NAMALWA (cell line): Measurements from ENCODE around the gene RFT1.

Experiments used
- DNase-seq: peaks from one replicate; pipeline ENCODE4 v3.0.0-alpha.2; 2015; ENCODE audit warnings: low spot score

RFT1 gene

DNA sequence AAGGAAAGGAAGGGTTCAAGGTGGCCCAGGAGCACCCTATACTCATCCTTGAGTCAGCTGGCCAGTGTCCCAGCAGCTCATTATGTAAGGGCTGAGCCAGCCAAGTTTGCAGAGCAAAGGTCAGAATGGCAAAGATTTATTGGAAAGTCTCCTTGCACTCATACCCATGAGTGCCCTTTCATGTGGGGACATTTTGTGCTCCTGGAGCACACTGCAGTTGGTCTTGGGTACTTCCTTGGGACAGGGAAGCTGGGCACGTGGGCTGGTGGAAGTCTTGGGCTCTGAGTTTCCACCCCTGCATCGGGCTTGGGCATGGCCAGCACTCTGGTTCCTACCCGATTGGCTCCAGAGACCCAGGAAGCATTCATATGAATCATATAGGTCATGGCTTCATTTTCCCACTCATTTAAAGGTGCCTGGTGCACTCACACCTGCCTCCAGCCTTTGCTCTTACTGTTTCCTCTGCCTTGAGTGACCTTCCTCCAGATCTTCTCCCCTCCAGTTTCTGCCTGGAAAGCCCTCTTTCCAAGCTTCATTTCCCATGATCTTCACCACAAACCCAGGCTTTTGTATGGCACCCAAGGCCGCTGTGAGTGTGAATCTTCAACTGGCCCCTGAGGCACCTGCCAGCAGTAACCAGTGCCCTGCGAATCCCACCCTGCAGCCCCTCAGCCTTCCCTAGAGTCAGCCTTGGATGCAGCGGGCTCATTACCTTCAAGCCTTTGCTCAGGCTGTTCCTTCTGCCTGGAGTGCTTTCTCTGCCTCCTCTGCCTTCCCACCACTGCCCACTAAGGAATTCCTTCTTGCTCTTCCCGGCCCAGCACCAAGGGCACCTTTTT lies 20.2 kb upstream of the RFT1 start:
- no peak for DNase-seq

DNA sequence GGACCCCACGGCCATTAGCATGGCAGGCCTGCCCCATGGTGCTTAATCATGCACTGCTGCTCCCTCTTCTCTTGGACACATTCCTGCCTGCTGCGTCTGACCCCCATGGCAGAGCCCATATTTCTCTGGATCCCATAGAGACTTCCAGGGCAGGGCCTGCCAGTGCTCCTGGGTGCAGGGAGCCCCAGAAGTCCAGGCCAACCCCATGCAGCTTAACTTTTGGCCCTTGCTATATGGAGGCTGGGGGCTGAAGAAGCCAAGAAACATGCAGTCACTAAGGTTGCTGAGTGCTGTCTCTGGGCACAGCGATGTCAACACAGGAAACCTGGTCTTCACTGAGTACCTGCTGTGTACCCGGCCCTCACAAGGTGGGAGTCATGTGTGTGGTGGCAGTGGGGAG lies 19.5 kb upstream of the RFT1 start:
- DNase-seq: no peak

DNA sequence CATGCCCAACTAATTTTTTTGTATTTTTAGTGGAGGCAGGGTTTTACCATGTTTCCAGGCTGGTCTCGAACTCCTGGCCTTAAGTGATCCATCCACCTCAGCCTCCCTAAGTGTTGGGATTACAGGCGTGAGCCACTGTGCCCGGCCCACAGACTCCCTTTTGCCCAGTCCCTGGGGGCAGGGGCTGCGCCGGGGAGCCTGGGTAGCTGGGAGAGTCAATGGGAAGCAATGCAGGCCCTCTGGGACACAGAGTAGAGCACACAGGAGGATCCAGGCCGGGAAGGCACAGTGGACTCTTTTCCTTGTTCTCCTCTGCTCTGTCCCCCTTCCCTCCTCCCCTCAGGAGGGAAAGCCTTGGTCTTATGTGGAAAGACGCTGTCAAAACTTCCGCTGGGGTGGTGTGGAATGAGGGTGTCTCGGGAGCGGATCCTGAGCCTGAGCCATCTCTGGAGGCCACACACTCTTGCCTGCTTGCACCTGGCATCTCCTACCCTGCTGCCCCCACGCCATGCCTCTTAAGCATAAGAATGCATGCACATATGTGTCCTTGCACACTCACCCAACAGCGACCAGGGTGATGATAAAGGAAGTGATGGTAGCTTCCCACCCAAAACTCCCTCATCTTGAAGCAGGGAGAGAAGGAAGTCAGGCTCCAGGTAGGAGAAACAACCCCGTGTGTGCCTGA lies 18.9 kb upstream of the RFT1 start:
- DNase-seq: no peak

DNA sequence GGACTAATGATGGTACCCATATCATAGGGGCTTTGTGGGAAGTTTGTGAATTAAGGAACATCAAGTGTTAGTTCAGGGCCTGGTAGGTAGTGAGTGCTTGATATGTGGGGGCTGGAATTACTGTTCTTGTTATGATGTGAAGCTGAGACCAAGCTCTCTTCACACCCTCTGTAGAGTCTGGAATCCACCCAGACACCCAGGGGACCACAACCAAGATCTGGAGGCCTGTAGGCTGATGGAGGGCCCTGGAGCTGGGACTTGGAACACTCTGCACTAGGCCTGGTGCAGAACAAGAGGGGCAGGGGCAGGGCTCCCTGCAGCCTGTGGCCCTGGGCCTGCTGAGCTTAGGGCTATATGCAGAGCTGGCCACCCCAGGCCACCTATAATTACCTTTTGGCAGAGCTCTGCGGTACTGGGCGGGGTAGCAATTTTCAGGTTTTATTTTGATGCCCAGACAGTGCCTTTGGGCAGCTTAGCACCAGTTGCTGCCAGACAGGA lies 17.7 kb upstream of the RFT1 start:
- DNase-seq: no peak

DNA sequence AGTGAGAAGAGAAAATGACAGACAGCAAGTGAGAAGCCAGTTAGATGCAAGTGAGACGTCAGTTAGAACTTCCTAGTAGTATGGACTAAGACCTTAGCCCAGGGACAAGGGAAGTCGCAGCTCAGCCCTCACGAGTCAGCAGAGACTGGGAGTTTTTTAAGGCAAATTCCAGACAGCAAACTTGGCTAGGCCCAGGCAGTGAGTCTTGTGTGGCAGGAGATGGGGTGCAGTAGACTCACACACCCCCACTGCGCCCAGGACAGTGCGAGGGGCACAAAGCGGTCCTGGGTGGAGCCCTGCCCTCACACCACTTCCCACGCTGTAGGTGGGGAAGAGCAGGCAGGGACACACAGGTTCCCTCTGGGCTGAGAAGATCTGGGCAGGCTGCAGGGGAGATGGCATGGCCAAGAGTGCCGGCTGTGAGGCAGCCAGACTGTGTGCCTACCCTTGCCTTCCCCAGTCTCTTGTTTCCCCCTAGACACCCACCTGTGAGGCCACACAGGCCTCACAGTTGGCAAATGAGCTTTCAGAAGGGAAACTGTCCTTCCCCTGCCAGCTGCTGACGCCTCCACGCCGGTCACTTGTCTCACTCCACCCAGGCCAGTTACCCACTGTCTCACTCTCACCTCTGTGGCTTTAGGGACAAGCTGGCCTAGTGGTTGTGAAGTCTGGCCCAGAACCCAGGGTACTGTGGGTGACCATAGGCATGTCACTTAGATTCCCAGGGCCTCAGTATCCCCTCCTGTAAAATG lies 17.1 kb upstream of the RFT1 start:
- DNase-seq: no peak

DNA sequence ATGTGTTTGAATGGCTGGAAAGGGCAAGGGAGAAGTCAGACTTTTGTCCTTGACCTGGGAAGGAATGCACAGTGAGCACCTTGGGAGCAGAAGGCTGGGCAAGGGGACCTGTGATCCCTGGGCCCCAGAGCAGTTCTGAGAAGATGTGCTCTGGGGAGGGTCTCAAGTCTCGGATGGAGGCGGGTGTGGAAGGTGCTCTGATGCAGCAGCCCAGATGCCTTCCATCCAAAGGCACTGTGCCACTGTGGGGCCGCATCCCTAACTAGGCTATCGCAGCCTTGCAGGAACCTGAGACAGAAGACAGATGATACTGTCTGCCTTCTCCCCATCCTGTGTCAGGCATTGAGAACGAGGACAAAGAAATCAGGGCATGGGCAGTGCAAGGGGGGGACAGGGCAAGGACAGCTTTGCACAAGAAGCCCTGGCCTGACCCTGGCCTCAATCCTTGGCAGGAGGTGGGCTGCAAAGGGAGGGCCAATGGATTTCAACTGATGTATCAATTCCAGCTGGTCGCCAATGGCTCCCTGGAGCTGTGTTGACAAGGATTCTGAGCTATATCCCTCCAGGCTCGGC lies 16.2 kb upstream of the RFT1 start:
- DNase-seq: no peak

DNA sequence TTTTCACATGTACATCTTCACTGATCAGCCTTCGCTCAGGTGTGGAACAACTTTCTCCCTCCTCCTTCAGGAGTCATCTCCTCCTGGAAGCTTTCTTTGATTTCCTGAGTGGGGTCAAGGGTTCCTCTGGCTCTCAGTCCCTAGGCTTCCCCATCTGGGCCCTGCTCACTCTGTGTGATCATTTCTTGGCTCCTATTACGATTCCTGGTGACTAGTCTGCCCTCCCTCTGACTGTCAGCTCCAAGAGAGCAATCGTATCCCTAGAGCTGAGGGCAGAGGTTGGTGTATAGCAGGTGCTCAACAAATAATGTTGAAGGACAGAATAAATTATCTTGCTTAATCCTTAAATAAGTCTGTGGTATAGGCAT lies 15.5 kb upstream of the RFT1 start:
- no peak for DNase-seq

DNA sequence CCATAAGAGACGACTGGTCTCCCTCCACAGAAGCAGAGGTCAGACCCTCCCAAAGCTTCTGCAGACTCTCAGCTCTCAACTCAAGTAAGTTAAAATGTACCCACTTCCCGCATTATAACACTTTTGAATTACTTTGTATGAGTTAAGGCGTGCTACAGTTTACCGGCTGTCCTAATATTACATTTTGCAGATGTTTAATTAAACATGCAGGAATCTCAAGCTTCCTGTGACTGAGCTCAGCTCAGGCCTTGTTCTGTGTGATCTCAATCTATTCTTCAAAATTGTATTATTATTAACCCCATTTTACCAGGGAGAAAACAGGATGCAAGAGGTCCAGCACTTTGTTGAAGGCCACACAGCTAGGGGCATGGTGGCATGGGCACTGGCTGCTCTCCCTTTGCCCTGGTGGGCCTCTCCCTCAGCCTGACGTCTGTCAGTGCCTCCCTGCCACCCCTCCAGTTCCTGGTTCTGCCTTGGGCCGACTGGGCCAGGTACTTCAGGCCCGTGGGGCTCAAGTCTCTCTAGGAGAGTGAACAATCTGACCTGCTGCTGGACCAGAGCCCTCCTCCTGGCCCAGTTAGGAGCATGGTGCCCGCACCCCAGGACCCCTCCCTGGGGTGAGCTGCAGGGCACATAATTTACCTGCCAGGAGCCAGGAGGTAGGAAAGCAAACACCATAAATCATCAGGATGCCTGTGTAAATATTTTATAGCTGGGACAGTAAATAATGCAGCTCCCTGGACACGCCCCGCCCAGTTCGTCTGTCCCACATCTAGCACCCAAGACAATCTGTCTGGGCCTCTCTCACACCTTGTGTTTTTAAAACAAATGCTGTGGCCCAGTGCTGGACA lies 14.9 kb upstream of the RFT1 start:
- DNase-seq: no peak

DNA sequence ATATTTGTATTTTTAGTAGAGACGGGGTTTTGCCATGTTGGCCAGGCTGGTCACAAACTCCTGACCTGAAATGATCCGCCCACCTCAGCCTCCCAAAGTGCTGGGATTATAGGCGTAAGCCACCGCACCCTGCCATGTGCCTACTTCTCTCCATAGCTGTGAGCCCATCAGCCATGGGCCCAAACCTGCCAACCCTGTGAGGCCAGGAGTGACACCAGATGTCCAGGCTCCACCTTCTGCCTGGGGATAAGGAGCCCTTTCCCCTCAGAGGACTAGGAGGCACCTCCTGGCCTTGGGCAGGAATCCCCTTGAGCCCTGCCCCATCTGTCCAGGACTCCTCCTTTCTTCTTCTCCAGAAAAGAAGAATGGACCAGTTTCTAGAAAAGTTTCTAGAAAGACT lies 14.2 kb upstream of the RFT1 start:
- DNase-seq: no peak

DNA sequence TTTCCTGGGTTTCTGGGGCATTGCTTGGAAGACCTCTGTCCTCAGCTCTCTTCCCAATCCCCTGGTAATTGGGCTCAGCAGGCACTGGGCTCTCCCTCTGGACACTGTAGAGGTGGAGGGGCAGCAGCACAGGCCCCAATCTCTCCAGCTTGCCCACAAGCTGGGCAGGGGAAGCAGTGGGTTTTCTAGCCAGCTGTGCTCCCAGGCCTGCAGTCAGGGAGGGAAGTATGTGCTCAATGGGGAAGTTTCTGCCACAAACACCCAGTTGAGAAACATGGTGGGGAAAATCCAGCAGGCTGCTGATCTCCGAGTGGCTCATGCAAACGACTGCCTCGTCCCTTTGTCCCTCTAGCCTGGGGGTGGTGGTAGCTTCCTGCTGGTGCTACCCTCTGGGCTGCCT lies 12.8 kb upstream of the RFT1 start:
- DNase-seq: no peak

DNA sequence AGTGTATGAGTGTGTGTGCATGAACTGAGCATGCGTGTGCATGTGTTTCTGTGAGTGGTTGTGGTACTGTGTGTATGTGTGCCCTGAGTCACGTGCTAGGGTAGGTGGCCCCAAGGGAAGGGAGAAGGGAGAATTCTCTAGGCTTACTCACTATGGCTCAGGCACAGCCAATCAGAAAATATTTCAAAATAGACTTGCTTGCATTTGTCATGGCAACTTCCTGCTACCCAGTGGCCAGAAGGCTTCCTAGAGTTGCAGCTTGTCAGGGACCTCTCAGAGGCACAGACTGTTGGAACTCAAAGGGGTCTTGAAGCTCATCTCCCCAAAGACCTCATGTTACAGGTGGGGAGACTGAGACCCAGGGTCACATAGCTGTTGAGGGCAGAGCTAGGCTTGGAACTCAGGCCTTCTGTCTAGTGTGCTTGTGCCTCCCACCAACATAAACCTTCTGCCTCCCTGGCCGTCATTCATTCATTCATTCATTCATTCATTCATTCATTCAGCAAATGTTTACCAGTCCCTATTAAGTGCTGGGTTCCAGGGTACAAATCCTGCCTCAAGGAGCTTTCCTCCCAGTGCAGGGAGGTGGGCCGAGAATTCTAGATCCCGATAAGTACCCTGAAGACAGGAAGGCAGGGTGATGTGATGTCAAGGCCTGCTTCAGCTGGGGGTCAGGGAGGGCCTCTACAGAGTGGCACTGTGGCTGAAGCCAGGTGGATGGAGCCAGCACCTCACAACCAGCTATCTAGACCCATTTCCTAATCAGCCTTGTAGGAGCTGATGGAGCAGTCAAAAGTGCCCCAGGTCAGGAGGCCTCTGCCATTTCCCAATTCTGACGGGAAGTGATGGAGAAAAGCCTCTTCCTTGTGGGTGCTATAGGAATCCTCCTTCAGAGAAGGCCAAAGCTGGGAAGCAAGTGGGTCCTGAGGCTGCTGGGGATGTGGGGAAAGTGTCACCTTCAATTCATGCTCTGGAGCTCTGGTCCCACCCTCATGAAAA lies 10.9 kb upstream of the RFT1 start:
- no peak for DNase-seq

DNA sequence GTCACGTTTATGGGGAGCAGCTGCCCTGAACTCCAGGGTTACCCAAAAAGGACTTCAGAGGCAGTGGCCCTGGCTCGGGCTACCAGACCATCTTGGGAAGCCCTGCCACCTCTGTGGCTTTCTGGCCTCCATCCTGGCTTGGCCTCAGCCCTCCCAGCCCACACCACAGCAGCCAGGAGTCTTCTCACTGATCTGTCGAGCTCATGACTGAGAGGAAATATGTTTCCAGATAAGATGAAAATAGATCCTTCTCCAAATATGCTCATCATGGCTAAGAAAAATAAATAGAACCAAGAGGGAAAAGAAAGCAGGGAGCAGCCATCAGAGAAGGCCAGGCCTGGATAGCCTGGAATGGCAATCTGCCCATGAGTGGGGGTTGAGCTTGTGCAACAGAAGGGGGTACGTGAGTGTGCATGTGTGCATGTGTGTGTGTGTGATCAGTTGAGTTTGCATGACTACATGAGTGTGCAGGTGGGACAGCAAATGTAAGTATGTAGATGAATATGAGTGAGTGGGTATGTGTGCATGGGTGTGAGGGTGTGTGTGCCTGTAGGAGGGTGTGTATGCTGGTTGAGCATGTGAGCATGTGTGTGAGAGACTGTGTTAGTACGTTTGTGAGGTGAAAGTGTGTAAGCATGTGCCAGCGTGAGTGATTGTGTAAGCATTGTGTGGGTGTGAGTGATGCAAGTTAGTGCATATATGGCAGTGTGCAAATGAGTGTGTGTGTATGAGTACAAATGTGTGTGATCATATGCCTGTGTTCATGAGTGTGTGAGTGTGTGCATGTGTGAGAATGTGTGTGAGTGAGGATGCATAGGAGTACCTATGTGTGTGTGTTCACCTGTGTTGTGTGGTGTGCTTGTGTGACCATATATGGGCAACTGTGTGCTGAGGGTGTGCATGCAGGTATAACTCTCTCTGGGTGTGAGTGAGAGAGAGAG lies 9.9 kb upstream of the RFT1 start:
- no peak for DNase-seq

DNA sequence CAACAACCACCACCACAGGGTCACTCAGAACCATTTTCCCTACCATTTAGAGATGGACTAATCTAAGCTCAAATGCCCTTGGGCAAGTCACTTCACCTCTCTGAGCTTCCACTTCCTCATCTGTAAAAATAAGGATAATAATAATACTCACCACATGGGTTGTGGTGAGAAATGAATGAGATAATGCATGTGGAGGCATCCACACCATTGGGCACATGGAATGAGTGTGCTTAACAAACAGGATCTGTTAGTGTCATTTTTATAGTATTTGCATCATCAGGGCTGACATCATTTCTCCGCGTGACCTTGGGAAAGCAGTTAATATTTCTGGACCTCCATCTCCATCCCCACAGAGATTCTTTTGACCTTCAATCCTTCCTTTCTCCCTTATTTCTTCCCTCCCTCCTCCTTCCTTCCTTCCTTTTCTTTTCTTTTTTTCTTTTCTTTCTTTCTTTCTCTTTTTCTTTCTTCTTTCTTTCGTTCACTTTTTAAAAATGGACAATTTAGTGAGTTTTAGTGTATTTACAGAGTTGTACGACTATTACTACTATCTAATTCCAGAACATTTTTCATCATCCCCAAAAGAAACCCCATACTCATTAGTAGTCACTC lies 7.7 kb upstream of the RFT1 start:
- DNase-seq: no peak

DNA sequence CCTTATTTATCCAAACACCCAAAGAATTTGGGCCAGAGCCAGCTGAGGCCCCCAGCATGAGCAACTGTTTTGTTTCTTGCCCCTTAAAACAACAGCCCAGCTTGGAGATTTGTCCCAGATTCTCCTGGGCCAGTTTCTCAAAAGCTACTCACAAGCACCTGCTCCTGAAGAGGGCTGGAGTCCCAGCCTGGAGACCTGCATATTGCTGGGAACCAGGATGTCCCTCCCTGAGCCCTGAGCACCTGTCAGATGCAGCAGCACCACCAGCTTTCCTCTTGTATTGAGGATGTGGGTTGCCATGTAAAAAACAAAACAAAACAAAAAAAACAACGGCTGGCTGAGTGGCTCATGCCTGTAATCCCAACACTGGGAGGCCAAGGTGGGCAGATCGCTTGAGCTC lies 7.0 kb upstream of the RFT1 start:
- no peak for DNase-seq

DNA sequence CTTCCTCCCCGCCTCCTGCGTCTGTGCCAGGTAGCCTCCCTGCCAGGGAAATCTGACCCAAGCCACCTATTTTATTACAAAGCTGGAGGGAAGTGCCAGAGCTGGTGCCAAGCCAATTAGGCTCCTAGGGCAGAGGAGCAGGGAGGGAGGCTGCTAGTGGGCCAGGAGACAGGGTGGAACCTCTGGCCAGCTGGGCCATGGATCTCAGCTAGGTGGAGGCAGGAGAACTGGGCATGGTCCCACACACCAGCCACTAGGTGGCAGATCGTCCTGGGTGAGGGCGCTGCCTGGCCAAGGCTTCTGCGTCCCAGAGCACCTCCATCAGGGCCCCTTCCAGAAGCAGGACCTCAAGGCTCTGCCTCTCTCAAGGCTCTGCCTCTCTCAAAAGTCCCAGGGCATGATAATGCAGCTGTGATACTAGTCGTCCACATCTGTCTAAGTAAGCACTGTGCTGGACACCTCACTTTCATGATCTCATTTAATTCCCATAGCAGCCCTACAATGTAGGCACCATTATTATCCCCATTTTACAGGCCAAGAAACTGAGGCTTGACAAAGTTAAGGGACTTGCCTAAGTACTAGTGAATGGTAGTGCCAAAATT lies 4.5 kb upstream of the RFT1 start:
- DNase-seq: peak; percentile 69

DNA sequence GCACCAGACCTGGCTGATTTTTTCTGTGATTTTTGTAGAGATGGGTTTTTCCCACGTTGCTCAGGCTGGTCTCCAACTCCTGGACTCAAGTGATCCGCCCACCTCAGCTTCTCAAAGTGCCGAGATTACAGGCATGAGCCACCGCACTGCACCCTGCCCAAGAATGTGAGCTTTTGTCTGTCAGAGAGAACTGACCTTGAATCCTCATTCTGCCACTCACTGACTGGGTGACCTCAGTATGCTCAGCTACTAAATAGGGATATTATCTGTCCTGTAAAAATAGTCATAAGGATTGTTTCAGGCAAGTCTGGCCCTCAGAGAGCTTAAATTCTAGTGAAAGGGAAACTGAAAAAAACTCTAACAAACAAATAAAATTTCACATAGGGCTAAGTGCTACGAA lies 2.1 kb upstream of the RFT1 start:
- DNase-seq: no peak

DNA sequence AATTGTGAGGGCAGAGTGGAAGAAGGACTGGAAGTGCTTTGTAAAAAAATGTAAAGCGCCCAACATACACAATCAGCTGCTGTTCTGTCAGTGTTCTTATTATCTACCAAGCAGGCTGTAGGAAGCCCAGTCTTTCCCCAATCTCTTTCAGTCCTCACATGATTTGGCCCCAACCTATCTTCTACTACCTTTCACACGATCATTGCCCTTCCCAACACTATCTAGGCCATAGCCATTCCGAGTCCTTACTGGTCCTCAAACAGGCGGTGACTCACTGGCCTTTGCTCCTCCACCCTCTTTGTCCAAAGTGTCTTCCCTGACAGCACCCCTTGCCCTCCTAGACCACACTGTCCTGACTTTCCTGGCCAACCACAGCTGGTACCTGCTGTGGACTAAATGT lies 861 bp upstream of the RFT1 start:
- no peak for DNase-seq

DNA sequence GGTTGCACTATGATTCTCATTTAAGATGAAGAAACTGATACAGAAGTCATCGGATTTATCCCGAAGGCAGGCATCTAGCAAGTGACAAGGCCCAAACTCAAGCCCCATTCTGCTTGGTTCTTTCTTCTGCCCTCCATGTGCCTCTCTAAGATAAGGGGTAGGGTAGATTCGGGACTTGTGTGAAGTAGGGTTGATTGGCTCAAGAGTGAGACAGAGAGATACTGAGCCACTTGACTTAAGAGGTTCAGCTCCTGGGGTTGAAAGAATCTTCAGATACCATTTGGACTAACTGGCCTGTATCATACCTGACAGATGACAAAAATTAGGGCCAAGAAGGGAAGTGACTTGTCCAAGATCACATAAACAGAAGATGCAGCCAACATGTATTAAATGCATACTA lies 891 bp downstream of the RFT1 start:
- no peak for DNase-seq
